IMR-90 (cell line): ENCODE results near the gene MYO1D. TPM values are rescaled to one million over a fixed set of nuclear protein-coding genes. Genes with fewer than 3 reads are reported as not detected.

ENCODE experiments used
- ATAC-seq: fragments of 200-7000 bp; cut with Tn5 transposase; 2 replicates; pipeline ENCODE4 v1.9.1; 2020; ENCODE audit warnings: low read depth, mild to moderate bottlenecking, moderate library complexity
- BruUV-seq: library from RNA; stranded (reverse); fragments of 400-500 nt; replicated peaks from 2 replicates; lab custom pipeline; 2021; lab: Mats Ljungman, UMichigan
- CTCF ChIA-PET: fragments of 300-600 bp; formaldehyde crosslinking; extraction: SDS; loops from one replicate; lab custom pipeline; 2021; ENCODE audit warnings: antibody characterized with exemption; lab: Yijun Ruan, JAX
- POLR2A ChIA-PET: fragments of 300-600 bp; sonication (Branson Sonifier 250); formaldehyde crosslinking; loops from one replicate; lab custom pipeline; 2022; ENCODE audit warnings: antibody characterized with exemption; ENCODE audit not compliant: unreplicated experiment; lab: Charles Lee
- DNase-seq: peaks from one replicate; pipeline ENCODE4 v3.0.0; 2013
- H2AFZ ChIP-seq: replicated peaks from 2 replicates; pipeline ENCODE3; 2013; ENCODE audit warnings: low read length, mild to moderate bottlenecking; ENCODE audit not compliant: poor library complexity
- H2AK5ac ChIP-seq: 2 replicates; pipeline ENCODE4 v1.6.1; 2013; ENCODE audit warnings: low read depth, low read length, inconsistent platforms
- H2AK9ac ChIP-seq: replicated peaks from 2 replicates; pipeline ENCODE3; 2013; ENCODE audit warnings: mild to moderate bottlenecking, low read depth, low read length, moderate library complexity; ENCODE audit not compliant: poor library complexity
- H2BK120ac ChIP-seq: 2 replicates; pipeline ENCODE4 v1.6.1; 2013; ENCODE audit warnings: low read depth, low read length, inconsistent platforms
- H2BK15ac ChIP-seq: 3 replicates; pipeline ENCODE4 v1.6.1; 2013; ENCODE audit warnings: low read depth, low read length, inconsistent platforms
- H2BK20ac ChIP-seq: 2 replicates; pipeline ENCODE4 v1.6.1; 2013; ENCODE audit warnings: low read depth, mild to moderate bottlenecking, inconsistent platforms, low read length, moderate library complexity
- H2BK5ac ChIP-seq: 2 replicates; pipeline ENCODE4 v1.6.1; 2013; ENCODE audit warnings: mild to moderate bottlenecking, low read depth, low read length, inconsistent platforms; ENCODE audit not compliant: poor library complexity, severe bottlenecking
- H3K14ac ChIP-seq: replicated peaks from 2 replicates; pipeline ENCODE4 v1.6.1; 2013; ENCODE audit warnings: low read depth, low read length, inconsistent platforms
- H3K18ac ChIP-seq: 2 replicates; pipeline ENCODE4 v1.6.1; 2013; ENCODE audit warnings: low read depth, low read length, control low read depth
- H3K23ac ChIP-seq: 2 replicates; pipeline ENCODE4 v1.6.1; 2013; ENCODE audit warnings: low read depth, low read length, inconsistent platforms
- H3K27ac ChIP-seq: 2 replicates; pipeline ENCODE4 v1.5.1; 2013; ENCODE audit warnings: mild to moderate bottlenecking, control low read depth, low read length; ENCODE audit not compliant: insufficient read depth
- H3K27me3 ChIP-seq: 2 replicates; pipeline ENCODE4 v1.6.1; 2013; ENCODE audit warnings: low read length; ENCODE audit not compliant: control insufficient read depth, insufficient read depth
- H3K36me3 ChIP-seq: 2 replicates; pipeline ENCODE4 v1.6.1; 2013; ENCODE audit warnings: low read length, mixed read lengths; ENCODE audit not compliant: control insufficient read depth, insufficient read depth
- H3K4ac ChIP-seq: 2 replicates; pipeline ENCODE4 v1.6.1; 2013; ENCODE audit warnings: low read depth, low read length, inconsistent platforms
- H3K4me1 ChIP-seq: 2 replicates; pipeline ENCODE4 v1.6.1; 2013; ENCODE audit warnings: low read length, mixed read lengths; ENCODE audit not compliant: control insufficient read depth, insufficient read depth
- H3K4me2 ChIP-seq: 2 replicates; pipeline ENCODE4 v1.6.1; 2013; ENCODE audit warnings: low read depth, mild to moderate bottlenecking, control low read depth, low read length, moderate library complexity
- H3K4me3 ChIP-seq: 2 replicates; pipeline ENCODE4 v1.5.1; 2013; ENCODE audit warnings: low read depth, mild to moderate bottlenecking, control low read depth, low read length, moderate library complexity; ENCODE audit not compliant: insufficient read depth
- H3K56ac ChIP-seq: 2 replicates; pipeline ENCODE4 v1.6.1; 2013; ENCODE audit warnings: low read length, inconsistent platforms; ENCODE audit not compliant: insufficient read depth; ENCODE audit errors: extremely low read depth
- H3K79me1 ChIP-seq, 2 experiments: 2 replicates each; pipeline ENCODE4 v1.6.1; 2013; ENCODE audit warnings: low read length in 2 of 2, inconsistent platforms in 1 of 2, low read depth in 1 of 2
- H3K9ac ChIP-seq: 2 replicates; pipeline ENCODE4 v1.6.1; 2013; ENCODE audit warnings: low read depth, low read length, control low read depth
- H3K9me1 ChIP-seq: 2 replicates; pipeline ENCODE4 v1.6.1; 2013; ENCODE audit warnings: low read length, inconsistent platforms; ENCODE audit not compliant: insufficient read depth
- H3K9me3 ChIP-seq: 2 replicates; pipeline ENCODE4 v1.6.1; 2013; ENCODE audit warnings: low read length; ENCODE audit not compliant: control insufficient read depth, insufficient read depth
- H4K20me1 ChIP-seq: 2 replicates; pipeline ENCODE4 v1.6.1; 2013; ENCODE audit warnings: low read length, inconsistent platforms; ENCODE audit not compliant: insufficient read depth
- H4K5ac ChIP-seq: 2 replicates; pipeline ENCODE4 v1.6.1; 2013; ENCODE audit warnings: mild to moderate bottlenecking, low read depth, low read length, control low read depth
- H4K8ac ChIP-seq, 2 experiments: 2 replicates each; pipeline ENCODE4 v1.6.1; 2013; ENCODE audit warnings: low read depth in 2 of 2, low read length in 2 of 2, control low read depth in 1 of 2, inconsistent platforms in 1 of 2
- H4K91ac ChIP-seq: 2 replicates; pipeline ENCODE4 v1.6.1; 2013; ENCODE audit warnings: low read depth, low read length, inconsistent platforms; ENCODE audit not compliant: insufficient read depth
- BHLHE40 ChIP-seq: fragments of 150-350 bp; IDR thresholded peaks from 2 replicates; pipeline ENCODE4 v1.6.1; 2016; ENCODE audit warnings: mild to moderate bottlenecking, low read depth, low read length
- CEBPB ChIP-seq: IDR thresholded peaks from 2 replicates; pipeline ENCODE4 v1.6.1; 2012; ENCODE audit warnings: low read depth, low read length, improper control_type of control experiment
- CHD1 ChIP-seq: IDR thresholded peaks from 2 replicates; pipeline ENCODE4 v1.6.1; 2012; ENCODE audit warnings: low read depth, low read length, improper control_type of control experiment
- FOS ChIP-seq: fragments of 150-350 bp; IDR thresholded peaks from 2 replicates; pipeline ENCODE4 v1.6.1; 2016; ENCODE audit warnings: low read depth, low read length
- MAFK ChIP-seq: IDR thresholded peaks from 2 replicates; pipeline ENCODE4 v1.6.1; 2012; ENCODE audit warnings: low read depth, low read length, improper control_type of control experiment
- MAZ ChIP-seq: IDR thresholded peaks from 2 replicates; pipeline ENCODE4 v1.6.1; 2012; ENCODE audit warnings: low read depth, mild to moderate bottlenecking, low read length, improper control_type of control experiment, moderate library complexity, borderline replicate concordance
- MXI1 ChIP-seq: IDR thresholded peaks from 2 replicates; pipeline ENCODE4 v1.6.1; 2012; ENCODE audit warnings: low read depth, mild to moderate bottlenecking, low read length, moderate library complexity, borderline replicate concordance
- NFE2L2 ChIP-seq: fragments of 150-350 bp; IDR thresholded peaks from 2 replicates; pipeline ENCODE4 v1.6.1; 2016; ENCODE audit warnings: low read depth, mild to moderate bottlenecking, low read length
- POLR2A ChIP-seq: IDR thresholded peaks from 2 replicates; pipeline ENCODE4 v1.6.1; 2012; ENCODE audit warnings: mild to moderate bottlenecking, low read depth, low read length
- RAD21 ChIP-seq: IDR thresholded peaks from 2 replicates; pipeline ENCODE4 v1.6.1; 2012; ENCODE audit warnings: low read length, improper control_type of control experiment
- RCOR1 ChIP-seq: IDR thresholded peaks from 2 replicates; pipeline ENCODE4 v1.6.1; 2012; ENCODE audit warnings: mild to moderate bottlenecking, low read length, improper control_type of control experiment; ENCODE audit not compliant: insufficient replicate concordance
- RFX5 ChIP-seq: IDR thresholded peaks from 2 replicates; pipeline ENCODE4 v1.8.0; 2012; ENCODE audit warnings: low read depth, mild to moderate bottlenecking, low read length, moderate library complexity
- SMC3 ChIP-seq: fragments of 150-350 bp; IDR thresholded peaks from 2 replicates; pipeline ENCODE4 v1.6.1; 2016; ENCODE audit warnings: low read depth, mild to moderate bottlenecking, antibody characterized with exemption, low read length, moderate library complexity
- USF2 ChIP-seq: fragments of 150-350 bp; IDR thresholded peaks from 2 replicates; pipeline ENCODE4 v1.6.1; 2017; ENCODE audit warnings: mild to moderate bottlenecking, antibody characterized with exemption, low read length, low read depth
- WGBS, 2 experiments: methylation state at CpG; one replicate each; pipeline versions ENCODE4 v1.1.5 to v1.1.7; 2013; ENCODE audit warnings: missing lambda C conversion rate in 2 of 2; ENCODE audit not compliant: insufficient read length in 1 of 2; ENCODE audit errors: extremely low coverage in 2 of 2; 5-methylcytosine and 5-hydroxymethylcytosine counted together
- dilution Hi-C: fragments of 300-500 bp; cut with HindIII; formaldehyde crosslinking; loops from one replicate; pipeline ENCODE4 v1.14.3; 2018; ENCODE audit warnings: low sequenced_read_pairs; ENCODE audit not compliant: unreplicated experiment
- in situ Hi-C: fragments of 300-500 bp; cut with MboI; formaldehyde crosslinking; loops from 3 replicates; pipeline ENCODE4 v1.14.3; 2019; ENCODE audit warnings: low sequenced_read_pairs, inconsistent platforms, mixed read lengths
- intact Hi-C: fragments of 100-400 bp; cut with micrococcal nuclease; formaldehyde crosslinking; loops from 2 replicates; pipeline ENCODE4 v1.10.0; 2022
- polyA plus RNA-seq, 3 experiments: library from polyadenylated mRNA; depleted of rRNA; stranded (reverse); fragments of >200 nt; gene quantifications; 2 replicates each; pipeline ENCODE4 v1.2.3, GENCODE V29; 2012; ENCODE audit warnings: low replicate concordance in 1 of 3
- total RNA-seq: library from RNA; depleted of rRNA; stranded (reverse); fragments of >200 nt; gene quantifications from 2 replicates; pipeline ENCODE4 v1.2.3, GENCODE V29; 2012
- TF ChIP-seq, protein P1 (sequence below): conservative IDR thresholded peaks from 2 replicates; pipeline ENCODE4 v1.5.1; 2012; ENCODE audit warnings: mild to moderate bottlenecking, low read depth, low read length, improper control_type of control experiment
- TF ChIP-seq, protein P2 (sequence below): fragments of 150-350 bp; IDR thresholded peaks from 2 replicates; pipeline ENCODE4 v1.6.1; 2016; ENCODE audit warnings: low read depth, mild to moderate bottlenecking, low read length, moderate library complexity, borderline replicate concordance

The MYO1D gene
- total and polyA plus RNA-seq, 2 of the 4 experiments (the other 2 are of a cell fraction): 0.63 to 0.90 TPM

DNA sequence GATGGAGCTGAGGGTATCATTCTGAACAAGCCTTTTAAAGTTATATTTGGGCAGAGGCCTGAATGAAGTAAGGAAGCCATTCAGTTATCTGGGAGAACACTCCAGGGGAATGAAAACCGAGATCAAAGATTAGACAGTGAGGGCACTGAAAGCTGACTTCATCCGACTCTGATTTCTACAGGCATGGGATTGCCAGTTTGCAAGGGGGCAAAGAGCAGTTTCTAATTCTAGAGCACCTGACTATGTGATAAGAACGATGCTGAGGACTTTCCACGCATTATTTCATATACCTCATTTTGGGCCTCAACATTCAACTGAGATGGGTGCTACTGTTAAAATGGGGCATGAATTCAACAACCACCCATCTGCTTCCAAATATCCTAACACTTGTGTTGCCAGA, 254.4 kb downstream of the MYO1D start:
- intact Hi-C loops: no loop called here
- in situ Hi-C loops: no loop called here
- Histone ChIP-seq H3K79me1 (no peaks in the 10 kb centered on the region), H3K36me3 (no peaks in the 10 kb centered on the region), H3K27ac (no peak overlapping the region), H4K91ac (no peak overlapping the region), H4K5ac (no peak overlapping the region), H2AFZ (no peak overlapping the region), H2AK9ac (no peak overlapping the region), H3K23ac (no peak overlapping the region), H4K8ac (no peak overlapping the region), H3K4me2 (no peak overlapping the region), H3K9me3 (no peaks in the 10 kb centered on the region), H3K4me3 (no peak overlapping the region), H3K4ac (no peak overlapping the region), H2BK20ac (no peak overlapping the region), H2AK5ac (no peak overlapping the region), H3K27me3 (peaks cover 9% of the 10 kb centered on the region), H3K9me1 (no peaks in the 10 kb centered on the region), H3K4me1 (no peaks in the 10 kb centered on the region), H4K20me1 (no peaks in the 10 kb centered on the region), H3K18ac (no peak overlapping the region), H2BK15ac (no peak overlapping the region), H3K9ac (no peak overlapping the region), H3K56ac (no peak overlapping the region), H3K14ac (no peak overlapping the region), H2BK120ac (no peak overlapping the region), H2BK5ac (no peak overlapping the region)
- 20% methylated on average over 1 of the region's 4 CpGs; no CpG with 5 or more reads in 1 of the 2 experiments for WGBS, 2 experiments
- ATAC-seq: no peak
- dilution Hi-C loops: no loop called here
- no peak for TF ChIP-seq FOS
- no peak for TF ChIP-seq SMC3
- TF ChIP-seq, protein P1, sequence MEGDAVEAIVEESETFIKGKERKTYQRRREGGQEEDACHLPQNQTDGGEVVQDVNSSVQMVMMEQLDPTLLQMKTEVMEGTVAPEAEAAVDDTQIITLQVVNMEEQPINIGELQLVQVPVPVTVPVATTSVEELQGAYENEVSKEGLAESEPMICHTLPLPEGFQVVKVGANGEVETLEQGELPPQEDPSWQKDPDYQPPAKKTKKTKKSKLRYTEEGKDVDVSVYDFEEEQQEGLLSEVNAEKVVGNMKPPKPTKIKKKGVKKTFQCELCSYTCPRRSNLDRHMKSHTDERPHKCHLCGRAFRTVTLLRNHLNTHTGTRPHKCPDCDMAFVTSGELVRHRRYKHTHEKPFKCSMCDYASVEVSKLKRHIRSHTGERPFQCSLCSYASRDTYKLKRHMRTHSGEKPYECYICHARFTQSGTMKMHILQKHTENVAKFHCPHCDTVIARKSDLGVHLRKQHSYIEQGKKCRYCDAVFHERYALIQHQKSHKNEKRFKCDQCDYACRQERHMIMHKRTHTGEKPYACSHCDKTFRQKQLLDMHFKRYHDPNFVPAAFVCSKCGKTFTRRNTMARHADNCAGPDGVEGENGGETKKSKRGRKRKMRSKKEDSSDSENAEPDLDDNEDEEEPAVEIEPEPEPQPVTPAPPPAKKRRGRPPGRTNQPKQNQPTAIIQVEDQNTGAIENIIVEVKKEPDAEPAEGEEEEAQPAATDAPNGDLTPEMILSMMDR: no peak
- no peak for TF ChIP-seq NFE2L2
- TF ChIP-seq, protein P2, sequence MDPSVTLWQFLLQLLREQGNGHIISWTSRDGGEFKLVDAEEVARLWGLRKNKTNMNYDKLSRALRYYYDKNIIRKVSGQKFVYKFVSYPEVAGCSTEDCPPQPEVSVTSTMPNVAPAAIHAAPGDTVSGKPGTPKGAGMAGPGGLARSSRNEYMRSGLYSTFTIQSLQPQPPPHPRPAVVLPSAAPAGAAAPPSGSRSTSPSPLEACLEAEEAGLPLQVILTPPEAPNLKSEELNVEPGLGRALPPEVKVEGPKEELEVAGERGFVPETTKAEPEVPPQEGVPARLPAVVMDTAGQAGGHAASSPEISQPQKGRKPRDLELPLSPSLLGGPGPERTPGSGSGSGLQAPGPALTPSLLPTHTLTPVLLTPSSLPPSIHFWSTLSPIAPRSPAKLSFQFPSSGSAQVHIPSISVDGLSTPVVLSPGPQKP: no peak
- no peak for TF ChIP-seq MAZ
- TF ChIP-seq CHD1: no peak
- no peak for TF ChIP-seq MAFK
- TF ChIP-seq CEBPB: no peak
- TF ChIP-seq POLR2A: no peak
- TF ChIP-seq BHLHE40: no peak
- no peak for TF ChIP-seq RCOR1
- TF ChIP-seq MXI1: no peak
- no peak for TF ChIP-seq RFX5
- no peak for TF ChIP-seq RAD21
- no peak for TF ChIP-seq USF2
- no peak for DNase-seq
- CTCF ChIA-PET: no interaction called here
- POLR2A ChIA-PET: no interaction called here
- BruUV-seq: no TSS peak
